Endodermal cell (in vitro differentiated cells): ENCODE results near the gene FMO5. TPM values are rescaled to one million over a fixed set of nuclear protein-coding genes. Genes with fewer than 3 reads are reported as not detected.

Experiments used
- DNase-seq: peaks from one replicate; pipeline ENCODE4 v3.0.0-alpha.2; 2017
- H3K27ac ChIP-seq: 2 replicates; pipeline ENCODE4 v1.5.1; 2013; ENCODE audit warnings: mild to moderate bottlenecking, low read depth, low read length, moderate library complexity
- H3K27me3 ChIP-seq: 2 replicates; pipeline ENCODE4 v1.6.1; 2013; ENCODE audit warnings: mild to moderate bottlenecking, low read length, moderate library complexity; ENCODE audit not compliant: insufficient read depth, control insufficient read depth, poor library complexity, severe bottlenecking
- H3K36me3 ChIP-seq: 2 replicates; pipeline ENCODE4 v1.7.0; 2013; ENCODE audit warnings: mild to moderate bottlenecking, low read length, moderate library complexity; ENCODE audit not compliant: control insufficient read depth, insufficient read depth
- H3K4me1 ChIP-seq: one replicate; pipeline ENCODE4 v1.7.0; 2013; ENCODE audit warnings: low read length; ENCODE audit not compliant: control insufficient read depth, insufficient read depth
- H3K4me3 ChIP-seq: 2 replicates; pipeline ENCODE4 v1.5.1; 2013; ENCODE audit warnings: mild to moderate bottlenecking, low read length, moderate library complexity
- H3K9ac ChIP-seq: 2 replicates; pipeline ENCODE4 v1.6.1; 2013; ENCODE audit warnings: mild to moderate bottlenecking, low read length, moderate library complexity; ENCODE audit not compliant: poor library complexity, severe bottlenecking; ENCODE audit errors: extremely low read depth
- H3K9me3 ChIP-seq: 2 replicates; pipeline ENCODE4 v1.6.1; 2013; ENCODE audit warnings: mild to moderate bottlenecking, low read length, moderate library complexity; ENCODE audit not compliant: control insufficient read depth
- H3K27ac Mint-ChIP-seq: 2 replicates; pipeline ENCODE4 v1.8.0; 2020; ENCODE audit warnings: mixed read lengths
- H3K27me3 Mint-ChIP-seq: 2 replicates; pipeline ENCODE4 v1.8.0; 2021; ENCODE audit warnings: mild to moderate bottlenecking, mixed read lengths; ENCODE audit not compliant: insufficient read depth
- H3K36me3 Mint-ChIP-seq: 2 replicates; pipeline ENCODE4 v1.8.0; 2020; ENCODE audit warnings: low read depth, mixed read lengths
- H3K4me1 Mint-ChIP-seq: 2 replicates; pipeline ENCODE4 v1.8.0; 2020; ENCODE audit warnings: mixed read lengths
- H3K4me3 Mint-ChIP-seq: 2 replicates; pipeline ENCODE4 v1.8.0; 2020; ENCODE audit warnings: mild to moderate bottlenecking, moderate library complexity, mixed read lengths
- H3K9me3 Mint-ChIP-seq: 2 replicates; pipeline ENCODE4 v1.8.0; 2020; ENCODE audit warnings: mild to moderate bottlenecking, mixed read lengths
- WGBS, 2 experiments: methylation state at CpG; one replicate each; pipeline versions ENCODE4 v1.1.5 to v1.1.7; 2013; ENCODE audit warnings: missing lambda C conversion rate in 2 of 2, mixed read lengths in 1 of 2; ENCODE audit not compliant: insufficient coverage in 1 of 2, insufficient read length in 1 of 2; 5-methylcytosine and 5-hydroxymethylcytosine counted together
- total RNA-seq, 2 donors: library from RNA; stranded (reverse); fragmentation: NEBNext Ultra II Directional in 1 of 2; extraction: Animal tissue kit (Norgen Biotek cat#: 25700) in 1 of 2; gene quantifications; 2 replicates in 1 of 2; 3 replicates in 1 of 2; pipeline ENCODE4 v1.2.1, GENCODE V29; 2021
- TF ChIP-seq, protein P1 (sequence below): fragments of 200-600 bp; sonication (generic); conservative IDR thresholded peaks from 2 replicates; pipeline ENCODE4 v1.5.0; 2021; ENCODE audit warnings: antibody characterized with exemption, mild to moderate bottlenecking

Gene FMO5
- total RNA-seq, 2 donors from 2014 or later: 13.9 to 14.1 TPM

DNA sequence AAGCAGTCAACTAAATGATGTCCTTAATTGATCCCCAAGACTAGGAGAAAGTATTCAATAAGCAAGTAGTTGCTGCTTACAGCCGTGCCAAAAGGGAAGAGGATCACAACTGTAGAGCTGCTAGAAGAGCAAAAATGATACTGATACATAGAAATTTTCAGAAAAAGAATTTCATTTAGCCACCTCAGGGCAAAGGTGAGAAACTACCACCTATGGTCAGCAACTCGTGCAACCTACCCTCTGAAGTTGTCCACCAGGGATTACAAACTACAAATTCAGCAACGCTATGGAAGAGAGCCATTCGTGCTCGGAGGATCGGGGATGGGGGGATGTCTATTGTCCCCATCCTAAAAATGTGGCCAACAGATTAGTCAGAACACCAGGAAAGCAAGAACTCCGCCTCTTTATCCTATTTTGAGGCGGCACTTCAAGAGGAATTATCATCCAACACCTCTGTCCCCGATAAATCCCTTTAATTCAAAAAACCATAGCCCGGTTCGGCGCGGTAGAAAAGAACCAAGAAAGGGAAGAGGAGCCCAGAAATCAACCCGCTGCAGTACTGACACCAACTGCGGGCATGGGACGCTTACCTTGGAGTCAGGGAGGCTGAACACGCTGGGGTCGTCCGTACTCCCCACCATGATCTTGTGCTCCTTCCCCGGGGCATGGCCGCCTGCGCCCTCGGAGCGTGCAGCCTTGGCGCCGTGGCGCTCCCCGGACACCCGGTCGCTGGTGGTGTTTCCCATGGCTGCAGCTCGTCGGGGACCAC lies 53.6 kb downstream of the FMO5 start:
- peaks cover 2% of the 10 kb centered on the region for H3K9me3 Mint-ChIP-seq
- H3K4me3 Mint-ChIP-seq: peak overlapping the region; percentile 92
- H3K27me3 Mint-ChIP-seq: no peaks in the 10 kb centered on the region
- H3K4me1 Mint-ChIP-seq: peaks cover 35% of the 10 kb centered on the region
- Histone ChIP-seq H3K4me3 (peak overlapping the region; percentile 99), H3K9ac (peak overlapping the region; percentile 74), H3K36me3 (peaks cover 19% of the 10 kb centered on the region), H3K27ac (no peak overlapping the region), H3K27me3 (no peaks in the 10 kb centered on the region), H3K9me3 (no peaks in the 10 kb centered on the region), H3K4me1 (peaks cover 4% of the 10 kb centered on the region)
- TF ChIP-seq, protein P1, sequence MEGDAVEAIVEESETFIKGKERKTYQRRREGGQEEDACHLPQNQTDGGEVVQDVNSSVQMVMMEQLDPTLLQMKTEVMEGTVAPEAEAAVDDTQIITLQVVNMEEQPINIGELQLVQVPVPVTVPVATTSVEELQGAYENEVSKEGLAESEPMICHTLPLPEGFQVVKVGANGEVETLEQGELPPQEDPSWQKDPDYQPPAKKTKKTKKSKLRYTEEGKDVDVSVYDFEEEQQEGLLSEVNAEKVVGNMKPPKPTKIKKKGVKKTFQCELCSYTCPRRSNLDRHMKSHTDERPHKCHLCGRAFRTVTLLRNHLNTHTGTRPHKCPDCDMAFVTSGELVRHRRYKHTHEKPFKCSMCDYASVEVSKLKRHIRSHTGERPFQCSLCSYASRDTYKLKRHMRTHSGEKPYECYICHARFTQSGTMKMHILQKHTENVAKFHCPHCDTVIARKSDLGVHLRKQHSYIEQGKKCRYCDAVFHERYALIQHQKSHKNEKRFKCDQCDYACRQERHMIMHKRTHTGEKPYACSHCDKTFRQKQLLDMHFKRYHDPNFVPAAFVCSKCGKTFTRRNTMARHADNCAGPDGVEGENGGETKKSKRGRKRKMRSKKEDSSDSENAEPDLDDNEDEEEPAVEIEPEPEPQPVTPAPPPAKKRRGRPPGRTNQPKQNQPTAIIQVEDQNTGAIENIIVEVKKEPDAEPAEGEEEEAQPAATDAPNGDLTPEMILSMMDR: no peak
- H3K27ac Mint-ChIP-seq: peak overlapping the region; percentile 94
- WGBS, 2 experiments: 1% methylated on average over 17 to 32 of the region's 32 CpGs
- DNase-seq: no peak
- H3K36me3 Mint-ChIP-seq: peaks cover 29% of the 10 kb centered on the region

GRCh38 chr1:147169840-147170674 lies 55.1 kb downstream of the FMO5 start:
- no peak overlapping the region for H3K27ac ChIP-seq
- H3K4me3 ChIP-seq: peak overlapping the region; percentile 99
- no peak overlapping the region for H3K27ac Mint-ChIP-seq
- WGBS, 2 experiments: 75 to 84% methylated on average over 4 to 6 of the region's 6 CpGs
- no peaks in the 10 kb centered on the region for H3K27me3 ChIP-seq
- H3K36me3 ChIP-seq: peaks cover 34% of the 10 kb centered on the region
- DNase-seq: no peak
- peak overlapping the region; percentile 74 for H3K9ac ChIP-seq
- TF ChIP-seq, protein P1: no peak
- H3K9me3 ChIP-seq: no peaks in the 10 kb centered on the region
- H3K4me1 Mint-ChIP-seq: peaks cover 35% of the 10 kb centered on the region
- H3K36me3 Mint-ChIP-seq: peaks cover 35% of the 10 kb centered on the region
- no peaks in the 10 kb centered on the region for H3K27me3 Mint-ChIP-seq
- peaks cover 4% of the 10 kb centered on the region for H3K4me1 ChIP-seq
- H3K4me3 Mint-ChIP-seq: peak overlapping the region; percentile 92
- peaks cover 2% of the 10 kb centered on the region for H3K9me3 Mint-ChIP-seq

DNA sequence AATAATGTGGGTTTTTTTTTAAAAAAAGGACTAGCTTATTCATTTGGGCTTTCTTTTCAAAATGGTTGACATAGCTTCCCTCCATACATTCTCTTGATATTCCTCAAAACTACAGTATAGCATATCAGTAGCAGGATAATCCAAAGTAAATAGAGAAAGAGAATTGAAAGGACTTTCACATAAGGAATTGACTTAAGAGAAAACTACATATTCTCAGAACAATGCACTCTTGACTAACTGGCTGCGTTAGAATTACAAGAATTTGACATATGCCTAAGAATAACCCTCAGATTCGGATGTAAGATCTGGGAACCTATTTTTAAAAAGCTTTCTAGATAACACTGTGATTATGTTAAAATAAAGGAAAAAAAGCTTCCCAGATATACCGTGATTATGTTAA lies 56.0 kb downstream of the FMO5 start:
- Mint-ChIP-seq H3K27me3 (no peaks in the 10 kb centered on the region), H3K36me3 (peaks cover 41% of the 10 kb centered on the region), H3K4me3 (peak overlapping the region; percentile 92), H3K9me3 (peaks cover 2% of the 10 kb centered on the region), H3K4me1 (peaks cover 34% of the 10 kb centered on the region), H3K27ac (no peak overlapping the region)
- H3K9ac ChIP-seq: no peak overlapping the region
- no peaks in the 10 kb centered on the region for H3K27me3 ChIP-seq
- peaks cover 42% of the 10 kb centered on the region for H3K36me3 ChIP-seq
- no peaks in the 10 kb centered on the region for H3K9me3 ChIP-seq
- H3K4me3 ChIP-seq: peak overlapping the region; percentile 99
- TF ChIP-seq, protein P1: no peak
- DNase-seq: no peak
- no peak overlapping the region for H3K27ac ChIP-seq
- WGBS, 2 experiments: 62 to 75% methylated on average over 1 to 2 of the region's 3 CpGs
- H3K4me1 ChIP-seq: peaks cover 4% of the 10 kb centered on the region
